ENCODE data around the gene MIR17HG.

DNA sequence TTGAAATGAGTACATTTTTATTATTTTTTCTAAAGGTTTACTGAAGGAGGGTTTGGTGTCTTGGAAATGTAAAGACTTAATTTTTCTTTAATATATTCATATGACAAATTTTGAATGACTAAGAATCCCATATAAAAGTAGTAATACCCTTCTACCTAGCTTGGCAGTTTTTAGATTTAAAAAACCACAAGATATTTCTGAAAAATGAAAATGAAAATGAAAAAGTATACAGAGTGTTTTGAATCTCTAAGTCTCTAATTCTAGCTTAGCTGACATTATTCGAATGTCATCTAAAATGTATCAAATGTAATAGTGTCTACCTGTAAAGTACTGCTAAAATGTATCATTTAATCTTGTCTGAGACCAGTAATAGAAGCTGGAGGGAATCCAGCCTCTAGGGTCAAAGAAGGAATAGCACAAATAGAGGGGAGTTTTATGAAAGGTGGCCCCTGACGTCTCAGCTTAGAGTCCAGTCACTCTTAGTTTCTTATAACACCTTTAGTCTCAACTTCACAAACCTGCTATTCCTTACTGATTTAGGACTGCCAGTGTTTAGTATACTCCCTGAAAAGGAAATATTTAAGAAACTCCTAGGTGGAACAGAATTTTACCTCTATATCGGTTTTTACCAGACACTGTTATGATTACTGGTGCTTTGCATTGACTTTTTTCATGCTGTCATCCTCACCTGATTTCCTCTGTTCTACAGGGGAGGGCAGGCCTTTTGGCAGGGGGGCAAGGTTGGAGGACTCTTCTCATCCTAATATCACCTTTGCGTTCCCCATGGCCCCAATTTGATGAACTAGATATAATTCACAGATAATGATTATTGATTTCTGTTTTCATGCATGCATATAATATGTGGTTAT is 16.2 kb upstream of the MIR17HG start:
- TF ChIP-seq, protein P1, sequence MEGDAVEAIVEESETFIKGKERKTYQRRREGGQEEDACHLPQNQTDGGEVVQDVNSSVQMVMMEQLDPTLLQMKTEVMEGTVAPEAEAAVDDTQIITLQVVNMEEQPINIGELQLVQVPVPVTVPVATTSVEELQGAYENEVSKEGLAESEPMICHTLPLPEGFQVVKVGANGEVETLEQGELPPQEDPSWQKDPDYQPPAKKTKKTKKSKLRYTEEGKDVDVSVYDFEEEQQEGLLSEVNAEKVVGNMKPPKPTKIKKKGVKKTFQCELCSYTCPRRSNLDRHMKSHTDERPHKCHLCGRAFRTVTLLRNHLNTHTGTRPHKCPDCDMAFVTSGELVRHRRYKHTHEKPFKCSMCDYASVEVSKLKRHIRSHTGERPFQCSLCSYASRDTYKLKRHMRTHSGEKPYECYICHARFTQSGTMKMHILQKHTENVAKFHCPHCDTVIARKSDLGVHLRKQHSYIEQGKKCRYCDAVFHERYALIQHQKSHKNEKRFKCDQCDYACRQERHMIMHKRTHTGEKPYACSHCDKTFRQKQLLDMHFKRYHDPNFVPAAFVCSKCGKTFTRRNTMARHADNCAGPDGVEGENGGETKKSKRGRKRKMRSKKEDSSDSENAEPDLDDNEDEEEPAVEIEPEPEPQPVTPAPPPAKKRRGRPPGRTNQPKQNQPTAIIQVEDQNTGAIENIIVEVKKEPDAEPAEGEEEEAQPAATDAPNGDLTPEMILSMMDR (conservative IDR thresholded peaks at IDR 0.05; ENCODE audit: low read depth, low read length): no peak
- TF ChIP-seq EZH2 (IDR thresholded peaks at IDR 0.05; ENCODE audit: low read length, unreplicated experiment) (no peak), EZH2phosphoT487 (IDR thresholded peaks at IDR 0.05; ENCODE audit: borderline replicate concordance, low read length) (no peak)
